NCI-H748 treated with DMSO at 0.1 percent for 48 hours (cell line): ENCODE measurements around the gene JAKMIP3.

Experiments
- DNase-seq: peaks from one replicate; lab custom pipeline; 2025; lab: John Stamatoyannopoulos, UW

JAKMIP3 gene

GRCh38 chr10:132111121-132111731, 45.5 kb downstream of the JAKMIP3 start:
- DNase-seq = no peak

- DNase-seq = no peak
These were observed 46.2 kb downstream of the JAKMIP3 start for GRCh38 chr10:132111871-132112341.

- no peak for DNase-seq
These were observed 46.9 kb downstream of the JAKMIP3 start for GRCh38 chr10:132112611-132113010.

GRCh38 chr10:132113206-132113605, 47.5 kb downstream of the JAKMIP3 start:
- DNase-seq = no peak

GRCh38 chr10:132113766-132114365, 48.1 kb downstream of the JAKMIP3 start:
- DNase-seq = no peak

GRCh38 chr10:132114953-132115520, 49.3 kb downstream of the JAKMIP3 start:
- DNase-seq = no peak
